Endothelial cell of umbilical vein (primary cell): ENCODE data around the gene CTF1. TPM values are rescaled to one million over a fixed set of nuclear protein-coding genes. Genes with fewer than 3 reads are reported as not detected.

Experiments used
- BruUV-seq: library from RNA; stranded (reverse); fragments of 400-500 nt; replicated peaks from 2 replicates; lab custom pipeline; 2021; lab: Mats Ljungman, UMichigan
- CTCF ChIA-PET: fragments of 300-600, 350-600 bp; sonication (Branson Sonifier 250); formaldehyde crosslinking; loops from one replicate; lab custom pipeline; 2021; ENCODE audit warnings: antibody characterized with exemption, inconsistent platforms; lab: Charles Lee
- POLR2A ChIA-PET: fragments of 300-600, 350-600 bp; sonication (Branson Sonifier 250); formaldehyde crosslinking; loops from one replicate; lab custom pipeline; 2021; ENCODE audit warnings: antibody characterized with exemption, inconsistent platforms; lab: Charles Lee
- DNase-seq: peaks from one replicate; pipeline ENCODE4 v3.0.0-alpha.2; 2011; ENCODE audit warnings: low read depth, low spot score
- FAIRE-seq: peaks from 2 replicates; lab custom pipeline; 2011; peaks lifted over from hg19 to GRCh38; lab: Jason Lieb, UNC
- H2AFZ ChIP-seq: 2 replicates; pipeline ENCODE4 v1.6.0; 2012; ENCODE audit warnings: low read depth, low read length, control low read depth, inconsistent platforms
- H3K27ac ChIP-seq: 2 replicates; pipeline ENCODE4 v1.5.1; 2011; ENCODE audit warnings: low read depth, mild to moderate bottlenecking, control low read depth, low read length, moderate library complexity; ENCODE audit not compliant: insufficient read depth
- H3K27me3 ChIP-seq, 2 experiments: 2 replicates each; pipeline versions ENCODE4 v1.6.0 to v1.6.1; 2011; ENCODE audit warnings: low read length in 2 of 2, mixed read lengths in 1 of 2; ENCODE audit not compliant: control insufficient read depth in 2 of 2, insufficient read depth in 2 of 2
- H3K36me3 ChIP-seq, 2 experiments: 2 replicates in 1 of 2; 3 replicates in 1 of 2; pipeline ENCODE4 v1.5.1; 2011; ENCODE audit warnings: low read length in 2 of 2, mild to moderate bottlenecking in 1 of 2, moderate library complexity in 1 of 2; ENCODE audit not compliant: control insufficient read depth in 2 of 2, insufficient read depth in 2 of 2; ENCODE audit errors: extremely low read depth in 1 of 2
- H3K4me1 ChIP-seq: 3 replicates; pipeline ENCODE4 v1.5.1; 2011; ENCODE audit warnings: mild to moderate bottlenecking, low read length; ENCODE audit not compliant: control insufficient read depth, insufficient read depth; ENCODE audit errors: extremely low read depth
- H3K4me2 ChIP-seq: 2 replicates; pipeline ENCODE4 v1.6.1; 2011; ENCODE audit warnings: low read length, control low read depth, mixed read lengths; ENCODE audit not compliant: insufficient read depth
- H3K4me3 ChIP-seq, 3 experiments: fragments of 200-600 bp in 1 of 3; sonication (generic), shearing (Covaris generic) in 1 of 3; replicated peaks in 1 of 3; 2 replicates each; pipeline ENCODE4 v1.5.1; 2011 to 2016; ENCODE audit warnings: control low read depth in 3 of 3, low read length in 3 of 3, mild to moderate bottlenecking in 2 of 3, inconsistent platforms in 1 of 3, low read depth in 1 of 3, moderate library complexity in 1 of 3; ENCODE audit not compliant: insufficient read depth in 1 of 3
- H3K79me2 ChIP-seq: 2 replicates; pipeline ENCODE4 v1.6.0; 2012; ENCODE audit warnings: low read length, inconsistent platforms; ENCODE audit not compliant: control insufficient read depth, insufficient read depth
- H3K9ac ChIP-seq: replicated peaks from 2 replicates; pipeline ENCODE3; 2011; ENCODE audit warnings: low read length, control low read depth; ENCODE audit not compliant: insufficient read depth; ENCODE audit errors: extremely low read depth
- H3K9me1 ChIP-seq: replicated peaks from 3 replicates; pipeline ENCODE4 v1.6.0; 2011; ENCODE audit warnings: mild to moderate bottlenecking, low read length; ENCODE audit not compliant: control insufficient read depth, insufficient read depth; ENCODE audit errors: extremely low read depth
- H3K9me3 ChIP-seq: replicated peaks from 2 replicates; pipeline ENCODE4 v1.5.1; 2012; ENCODE audit warnings: low read length, inconsistent platforms; ENCODE audit not compliant: control insufficient read depth, insufficient read depth
- H4K20me1 ChIP-seq: replicated peaks from 2 replicates; pipeline ENCODE3; 2011; ENCODE audit warnings: mild to moderate bottlenecking, low read length; ENCODE audit not compliant: control insufficient read depth, insufficient read depth; ENCODE audit errors: extremely low read depth
- EZH2 ChIP-seq: IDR thresholded peaks from 2 replicates; pipeline ENCODE4 v1.6.1; 2012; ENCODE audit warnings: borderline replicate concordance, low read depth, mild to moderate bottlenecking, moderate library complexity, low read length, inconsistent platforms; ENCODE audit not compliant: severe bottlenecking
- FOS ChIP-seq: IDR thresholded peaks from 2 replicates; pipeline ENCODE4 v1.6.1; 2011; ENCODE audit warnings: mild to moderate bottlenecking, low read length, moderate library complexity, borderline replicate concordance; ENCODE audit not compliant: insufficient read depth
- GATA2 ChIP-seq: IDR thresholded peaks from 2 replicates; pipeline ENCODE4 v1.7.0; 2011; ENCODE audit warnings: low read depth, mild to moderate bottlenecking, moderate library complexity, mixed read lengths, low read length; ENCODE audit not compliant: insufficient read length, insufficient read depth
- JUN ChIP-seq: IDR thresholded peaks from 2 replicates; pipeline ENCODE4 v1.6.1; 2011; ENCODE audit warnings: borderline replicate concordance, low read depth; ENCODE audit not compliant: insufficient read length, insufficient read depth
- POLR2A ChIP-seq: IDR thresholded peaks from 2 replicates; pipeline ENCODE4 v1.6.1; 2012; ENCODE audit warnings: low read depth, mild to moderate bottlenecking, control low read depth, low read length
- dilution Hi-C: fragments of 300-500 bp; cut with MboI; formaldehyde crosslinking; loops from one replicate; pipeline ENCODE4 v1.15.0; 2019; ENCODE audit warnings: low sequenced_read_pairs; ENCODE audit not compliant: extremely low pct_ligation_motif_present
- intact Hi-C: fragments of 100-400 bp; cut with micrococcal nuclease; formaldehyde crosslinking; loops from one replicate; pipeline ENCODE4 v1.10.0; 2022
- polyA plus RNA-seq, 4 experiments: library from polyadenylated mRNA; depleted of rRNA in 3 of 4; stranded (reverse) in 3 of 4; unstranded in 1 of 4; fragments of >200 nt; gene quantifications; 2 replicates each; pipeline versions ENCODE4 v1.2.1 to v1.2.3, GENCODE V29; 2011 to 2012; ENCODE audit warnings: missing spikeins in 1 of 4
- total RNA-seq: library from RNA; stranded (reverse); gene quantifications from 2 replicates; pipeline ENCODE4 v1.2.3, GENCODE V29; 2021
- TF ChIP-seq, protein P1 (sequence below), 2 donors: IDR thresholded peaks; 1 replicate in 1 of 2; 2 replicates in 1 of 2; pipeline ENCODE4 v1.5.1; 2011; ENCODE audit warnings: low read length in 2 of 2, mild to moderate bottlenecking in 2 of 2, moderate library complexity in 2 of 2, control low read depth in 1 of 2, inconsistent platforms in 1 of 2, low read depth in 1 of 2; ENCODE audit not compliant: insufficient read depth in 1 of 2; ENCODE audit errors: extremely low read depth in 1 of 2

The CTF1 gene
- total and polyA plus RNA-seq, 2 donors (not counting 3 experiments of a cell fraction or from before 2014, with no cell fraction given), result 1.5 to 4.7 TPM

DNA sequence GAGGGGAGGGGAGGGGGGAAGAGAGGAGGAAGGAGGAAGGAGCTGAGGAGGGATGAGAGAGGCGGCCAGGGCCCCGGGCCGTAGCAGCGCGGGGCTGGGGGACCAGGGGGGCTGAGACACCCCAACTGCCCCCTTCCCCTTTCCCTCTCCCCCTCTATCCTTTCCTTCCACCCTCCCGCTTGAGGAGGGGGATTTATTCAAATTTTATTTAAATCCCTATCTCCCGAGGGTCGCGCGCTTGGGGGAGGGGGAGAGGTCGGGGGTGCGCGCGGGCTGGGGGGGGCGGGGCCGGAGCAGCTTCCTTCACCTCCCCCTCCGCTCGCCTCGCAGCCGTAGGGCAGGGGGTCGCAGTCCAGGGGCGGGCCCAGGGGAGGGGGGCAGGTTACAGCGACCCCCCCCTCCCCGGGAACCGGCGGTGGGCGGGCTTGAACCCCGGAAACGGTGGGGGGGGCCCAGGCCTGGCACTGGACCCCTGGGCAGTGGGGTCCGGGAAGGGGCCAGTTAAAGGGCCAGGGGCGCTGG is 27.2 kb downstream of the CTF1 start, which contains the start of gene FBXL19:
Gene FBXL19, plus strand, starts transcription at position 19 of the 522 bp plus-strand sequence. CDS start 2,183 bp downstream, outside the sequence.
- ChIA-PET POLR2A (interaction anchor here (0.6 kb wide), 2 partner anchors 30 to 1108 kb away, joined by 4 to 5 read pairs; no protein-coding TSS in a partner anchor), CTCF (interaction anchor here (0.8 to 1.6 kb wide), 3 partner anchors 18 to 79 kb away, joined by 3 to 9 read pairs (median 5); no protein-coding TSS in a partner anchor)
- intact Hi-C loops, result loop anchor here (1.0 to 5.0 kb wide), 5 partner anchors 34 to 273 kb away; partner anchors contain the start of genes CFAP119, FBRS, PRR14 and RNF40
- Histone ChIP-seq H3K36me3 (peaks cover 0 to 10% of the 10 kb centered on the region in 2 experiments), H3K79me2 (no peaks in the 10 kb centered on the region), H3K9me1 (no peaks in the 10 kb centered on the region), H3K9ac (peak within 1 kb of the TSS; percentile 67), H3K9me3 (no peaks in the 10 kb centered on the region), H2AFZ (peak within 1 kb of the TSS; percentile 14), H3K4me3 (peak within 1 kb of the TSS; percentile 25 to 87 (median 65)), H3K27me3 (no peaks in the 10 kb centered on the region), H3K27ac (peak within 1 kb of the TSS; percentile 66), H3K4me2 (peak within 1 kb of the TSS; percentile 72), H3K4me1 (peaks cover 2% of the 10 kb centered on the region), H4K20me1 (no peaks in the 10 kb centered on the region)
- no TSS peak for BruUV-seq
- dilution Hi-C loops, result no loop called here
- no peak for DNase-seq
- FAIRE-seq, result no peak
- TF ChIP-seq POLR2A (peak; percentile 36), JUN (no peak)

DNA sequence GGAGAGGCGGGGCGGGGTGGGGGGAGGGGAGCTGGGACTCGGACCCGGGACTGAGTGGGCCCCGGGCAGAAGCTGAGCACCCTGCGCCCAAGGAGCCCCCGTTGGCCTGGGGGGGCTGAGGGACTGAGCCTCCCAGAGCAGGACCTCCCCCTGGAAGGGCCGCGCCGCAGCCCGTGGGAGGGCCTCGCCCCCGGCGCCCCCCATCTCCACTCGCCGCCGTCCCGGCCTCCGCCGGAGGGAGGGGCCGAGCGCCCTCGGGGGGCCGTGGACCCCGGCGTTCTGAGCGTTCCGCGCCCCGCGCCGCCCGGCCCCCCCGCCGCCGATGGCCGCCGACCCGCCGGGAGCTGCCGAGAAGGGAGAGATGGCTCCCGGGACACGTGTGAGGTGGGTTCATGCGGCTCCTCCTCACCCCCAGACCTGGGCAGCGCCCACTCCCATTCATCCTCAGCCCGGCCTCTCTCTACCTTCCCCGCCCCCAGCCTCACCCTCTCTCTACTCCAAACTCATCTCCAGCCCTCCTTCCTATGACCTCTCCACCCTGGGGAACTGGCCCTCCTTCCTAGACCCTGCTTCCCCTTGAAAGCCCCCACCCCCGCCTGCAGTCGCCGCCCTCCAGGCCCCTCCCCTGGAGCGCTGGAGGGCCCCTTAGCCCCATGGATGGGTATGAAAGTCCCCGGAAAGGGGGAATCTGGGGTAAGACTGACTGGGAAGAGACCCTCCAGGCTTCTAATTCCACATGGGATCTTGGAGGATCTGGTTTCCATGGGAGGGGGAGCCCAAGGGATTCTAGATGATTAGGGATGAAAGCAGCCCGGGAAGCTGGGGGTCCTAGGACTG is 27.9 kb downstream of the CTF1 start:
- Histone ChIP-seq H3K27ac (no peak overlapping the region), H4K20me1 (no peaks in the 10 kb centered on the region), H3K79me2 (no peaks in the 10 kb centered on the region), H3K9me3 (no peaks in the 10 kb centered on the region), H2AFZ (no peak overlapping the region), H3K9me1 (no peaks in the 10 kb centered on the region), H3K4me3 (peak overlapping the region; percentile 25 to 87 (median 39)), H3K4me1 (peaks cover 2% of the 10 kb centered on the region), H3K9ac (peak overlapping the region; percentile 35), H3K4me2 (peak overlapping the region; percentile 44), H3K27me3 (no peaks in the 10 kb centered on the region), H3K36me3 (peaks cover 0 to 14% of the 10 kb centered on the region in 2 experiments)
- intact Hi-C loops (loop anchor here (5.0 kb wide), 1 partner anchor 162 kb away; the partner anchor contains the start of genes CFAP119 and RNF40), dilution Hi-C loops (no loop called here)
- CTCF ChIA-PET, result interaction anchor here (0.8 to 1.6 kb wide), 3 partner anchors 18 to 80 kb away, joined by 3 to 9 read pairs (median 5); no protein-coding TSS in a partner anchor
- FAIRE-seq, result no peak
- TF ChIP-seq, protein P1, sequence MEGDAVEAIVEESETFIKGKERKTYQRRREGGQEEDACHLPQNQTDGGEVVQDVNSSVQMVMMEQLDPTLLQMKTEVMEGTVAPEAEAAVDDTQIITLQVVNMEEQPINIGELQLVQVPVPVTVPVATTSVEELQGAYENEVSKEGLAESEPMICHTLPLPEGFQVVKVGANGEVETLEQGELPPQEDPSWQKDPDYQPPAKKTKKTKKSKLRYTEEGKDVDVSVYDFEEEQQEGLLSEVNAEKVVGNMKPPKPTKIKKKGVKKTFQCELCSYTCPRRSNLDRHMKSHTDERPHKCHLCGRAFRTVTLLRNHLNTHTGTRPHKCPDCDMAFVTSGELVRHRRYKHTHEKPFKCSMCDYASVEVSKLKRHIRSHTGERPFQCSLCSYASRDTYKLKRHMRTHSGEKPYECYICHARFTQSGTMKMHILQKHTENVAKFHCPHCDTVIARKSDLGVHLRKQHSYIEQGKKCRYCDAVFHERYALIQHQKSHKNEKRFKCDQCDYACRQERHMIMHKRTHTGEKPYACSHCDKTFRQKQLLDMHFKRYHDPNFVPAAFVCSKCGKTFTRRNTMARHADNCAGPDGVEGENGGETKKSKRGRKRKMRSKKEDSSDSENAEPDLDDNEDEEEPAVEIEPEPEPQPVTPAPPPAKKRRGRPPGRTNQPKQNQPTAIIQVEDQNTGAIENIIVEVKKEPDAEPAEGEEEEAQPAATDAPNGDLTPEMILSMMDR (IDR thresholded peaks at IDR 0.05; ENCODE audit: extremely low read depth in 1 of 2, insufficient read depth in 1 of 2, low read depth in 1 of 2, low read length in 2 of 2), result no peak
- TF ChIP-seq POLR2A, result no peak
- TF ChIP-seq GATA2, result no peak
- no peak for TF ChIP-seq JUN
- no peak for TF ChIP-seq EZH2
- TF ChIP-seq FOS, result no peak
- POLR2A ChIA-PET, result interaction anchor here (0.6 kb wide), 1 partner anchor 31 kb away, joined by 5 read pairs; no protein-coding TSS in a partner anchor
- no TSS peak for BruUV-seq
- DNase-seq, result no peak
